ENCODE measurements around the gene RBM42. TPM values are rescaled to one million over a fixed set of nuclear protein-coding genes. Genes with fewer than 3 reads are reported as not detected.
A peak's percentile ranks its signal among the peaks of the same experiment; 100 is the strongest.

The RBM42 gene
- total and polyA plus RNA-seq, 2 of the 13 experiments (the other 11 are each of a cell fraction or from before 2014, with no cell fraction given): 27.2 to 55.3 TPM

DNA sequence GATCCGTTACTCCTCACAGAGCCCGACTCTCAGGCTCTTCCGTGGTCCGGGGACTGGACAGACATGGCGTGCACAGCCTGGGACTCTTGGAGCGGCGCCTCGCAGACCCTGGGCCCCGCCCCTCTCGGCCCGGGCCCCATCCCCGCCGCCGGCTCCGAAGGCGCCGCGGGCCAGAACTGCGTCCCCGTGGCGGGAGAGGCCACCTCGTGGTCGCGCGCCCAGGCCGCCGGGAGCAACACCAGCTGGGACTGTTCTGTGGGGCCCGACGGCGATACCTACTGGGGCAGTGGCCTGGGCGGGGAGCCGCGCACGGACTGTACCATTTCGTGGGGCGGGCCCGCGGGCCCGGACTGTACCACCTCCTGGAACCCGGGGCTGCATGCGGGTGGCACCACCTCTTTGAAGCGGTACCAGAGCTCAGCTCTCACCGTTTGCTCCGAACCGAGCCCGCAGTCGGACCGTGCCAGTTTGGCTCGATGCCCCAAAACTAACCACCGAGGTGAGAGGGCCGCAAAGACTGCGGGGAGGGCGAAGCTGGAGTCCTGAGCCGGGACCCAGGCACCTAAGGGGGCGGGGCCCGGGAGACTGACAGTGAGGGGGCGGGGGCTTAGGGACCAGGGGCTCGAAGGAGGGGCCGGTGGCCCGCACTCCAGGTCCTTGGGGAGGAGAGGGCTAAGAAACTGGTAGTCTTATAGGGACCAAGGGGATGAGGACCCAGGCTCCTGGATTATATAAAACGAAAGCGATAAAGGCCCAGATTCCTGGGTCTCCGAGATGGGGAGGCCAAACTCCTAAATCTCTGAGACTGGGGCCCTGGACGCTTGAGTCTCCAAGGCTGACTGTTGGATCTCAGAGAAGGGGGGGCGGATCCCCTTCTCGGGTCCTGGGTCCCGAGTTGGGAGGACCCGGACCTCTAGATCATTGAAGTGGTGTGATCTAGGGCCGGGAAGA is 14.7 kb downstream of the RBM42 start (continued):
- TF ChIP-seq USF2 (IDR thresholded peaks at IDR 0.05; ENCODE audit: low read depth, low read length) (no peak), USF2 (CRISPR knock-in tag; IDR thresholded peaks at IDR 0.05; ENCODE audit: borderline replicate concordance) (no peak), SIN3B (IDR thresholded peaks at IDR 0.05; ENCODE audit: low read length) (no peak), CERS6 (CRISPR knock-in tag; IDR thresholded peaks at IDR 0.05) (no peak), ZNF234 (CRISPR knock-in tag; conservative IDR thresholded peaks at IDR 0.05) (no peak), ZFP90 (CRISPR knock-in tag; IDR thresholded peaks at IDR 0.05; ENCODE audit: borderline replicate concordance) (no peak; the same call in 1 of the 2 replicates), GRHL1 (CRISPR knock-in tag; conservative IDR thresholded peaks at IDR 0.05) (no peak), ELF1 (CRISPR knock-in tag; IDR thresholded peaks at IDR 0.05) (no peak; the same call in 1 of the 2 replicates), TRIM24 (CRISPR knock-in tag; IDR thresholded peaks at IDR 0.05) (no peak), ZFP37 (CRISPR knock-in tag; IDR thresholded peaks at IDR 0.05; ENCODE audit: borderline replicate concordance) (peak; percentile 41; the same call in 1 of the 2 replicates), ZNF317 (CRISPR knock-in tag; IDR thresholded peaks at IDR 0.05) (no peak), ZNF670 (CRISPR knock-in tag; IDR thresholded peaks at IDR 0.05; ENCODE audit: borderline replicate concordance) (peak; percentile 44; the same call in 1 of the 2 replicates), ZNF547 (CRISPR knock-in tag; IDR thresholded peaks at IDR 0.05) (peak; percentile 79; the same call in 1 of the 2 replicates), HNF1B (CRISPR knock-in tag; IDR thresholded peaks at IDR 0.05) (no peak), ZBTB42 (CRISPR knock-in tag; IDR thresholded peaks at IDR 0.05) (no peak), ZNF34 (CRISPR knock-in tag; IDR thresholded peaks at IDR 0.05; ENCODE audit: borderline replicate concordance) (no peak), SRF (IDR thresholded peaks at IDR 0.05; ENCODE audit: low read depth, low read length) (no peak)
- TF ChIP-seq, protein P1, sequence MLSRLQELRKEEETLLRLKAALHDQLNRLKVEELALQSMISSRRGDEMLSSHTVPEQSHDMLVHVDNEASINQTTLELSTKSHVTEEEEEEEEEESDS (CRISPR knock-in tag; IDR thresholded peaks at IDR 0.05; ENCODE audit: borderline replicate concordance): peak; percentile 24; the same call in 1 of the 2 replicates
- TF ChIP-seq, protein P2, sequence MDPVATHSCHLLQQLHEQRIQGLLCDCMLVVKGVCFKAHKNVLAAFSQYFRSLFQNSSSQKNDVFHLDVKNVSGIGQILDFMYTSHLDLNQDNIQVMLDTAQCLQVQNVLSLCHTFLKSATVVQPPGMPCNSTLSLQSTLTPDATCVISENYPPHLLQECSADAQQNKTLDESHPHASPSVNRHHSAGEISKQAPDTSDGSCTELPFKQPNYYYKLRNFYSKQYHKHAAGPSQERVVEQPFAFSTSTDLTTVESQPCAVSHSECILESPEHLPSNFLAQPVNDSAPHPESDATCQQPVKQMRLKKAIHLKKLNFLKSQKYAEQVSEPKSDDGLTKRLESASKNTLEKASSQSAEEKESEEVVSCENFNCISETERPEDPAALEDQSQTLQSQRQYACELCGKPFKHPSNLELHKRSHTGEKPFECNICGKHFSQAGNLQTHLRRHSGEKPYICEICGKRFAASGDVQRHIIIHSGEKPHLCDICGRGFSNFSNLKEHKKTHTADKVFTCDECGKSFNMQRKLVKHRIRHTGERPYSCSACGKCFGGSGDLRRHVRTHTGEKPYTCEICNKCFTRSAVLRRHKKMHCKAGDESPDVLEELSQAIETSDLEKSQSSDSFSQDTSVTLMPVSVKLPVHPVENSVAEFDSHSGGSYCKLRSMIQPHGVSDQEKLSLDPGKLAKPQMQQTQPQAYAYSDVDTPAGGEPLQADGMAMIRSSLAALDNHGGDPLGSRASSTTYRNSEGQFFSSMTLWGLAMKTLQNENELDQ (CRISPR knock-in tag; IDR thresholded peaks at IDR 0.05; ENCODE audit: borderline replicate concordance): 0 out of 2 replicates have a peak, but pooled peaks have one; percentile 38
